ENCODE data around the gene ZNF460. TPM values are rescaled to one million over a fixed set of nuclear protein-coding genes. Genes with fewer than 3 reads are reported as not detected.

ZNF460 gene
- polyA plus RNA-seq, 3 donors = 2.8 to 4.5 (median 3.5) TPM

DNA sequence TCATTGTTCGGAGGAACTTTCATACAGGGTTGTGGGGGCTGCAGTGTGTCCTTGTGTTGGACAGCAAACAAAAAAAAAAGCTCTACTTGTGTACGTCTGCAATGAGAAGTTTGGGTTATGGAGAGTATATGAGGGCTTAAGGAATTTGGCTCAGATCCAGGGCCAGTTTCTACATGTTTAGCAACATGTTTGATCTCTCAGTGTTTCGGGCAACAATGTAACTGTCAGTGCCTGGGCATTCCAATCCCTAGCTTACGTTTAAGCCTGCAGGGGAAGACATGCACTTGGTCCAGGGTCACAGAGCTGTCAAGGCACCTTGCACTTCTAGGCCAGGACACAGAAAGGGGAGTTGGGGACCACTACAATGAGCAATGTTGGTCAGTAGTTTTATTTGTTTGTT, 53.9 kb downstream of the ZNF460 start:
- intact Hi-C loops (cut with micrococcal nuclease) = no loop called here

GRCh38 chr19:57338877-57339276, 58.6 kb downstream of the ZNF460 start:
- H3K79me2 ChIP-seq (ENCODE audit: insufficient read depth, low read length) = no peaks in the 10 kb centered on the region
- no peak overlapping the region for H3K4me2 ChIP-seq (replicated peaks; ENCODE audit: extremely low read depth, low read length, poor library complexity, severe bottlenecking)
- Mint-ChIP-seq H3K4me1 (no peaks in the 10 kb centered on the region), H3K27ac (no peak overlapping the region), H3K4me3 (no peak overlapping the region), H3K36me3 (peaks cover 0 to 5% of the 10 kb centered on the region in 2 donors), H3K27me3 (ENCODE audit: low read depth in 3 of 3) (peaks cover 0 to 3% (median 2%) of the 10 kb centered on the region in 3 donors), H3K9me3 (peaks cover 5 to 39% (median 21%) of the 10 kb centered on the region in 7 donors)
- TF ChIP-seq CTCF (IDR thresholded peaks at IDR 0.05) = no peak
- WGBS (ENCODE audit: insufficient coverage) = 90% methylated on average over 2 of the region's 3 CpGs
- no peak overlapping the region for H3K9ac ChIP-seq (ENCODE audit: insufficient read depth, low read length, poor library complexity, severe bottlenecking)
- H4K20me1 ChIP-seq (ENCODE audit: insufficient read depth, low read length) = no peaks in the 10 kb centered on the region
- DNase-seq = no peak
- peaks cover 3 to 6% of the 10 kb centered on the region in 2 donors for H3K27me3 ChIP-seq (ENCODE audit: control insufficient read depth in 2 of 2, insufficient read depth in 2 of 2, low read length in 2 of 2)
- H3K36me3 ChIP-seq (replicated peaks in 1 of 2; ENCODE audit: control insufficient read depth in 1 of 2, insufficient read depth in 2 of 2, low read length in 2 of 2) = no peaks in the 10 kb centered on the region
- H3K4me1 ChIP-seq (ENCODE audit: control insufficient read depth in 1 of 2, insufficient read depth in 2 of 2, low read length in 2 of 2) = no peaks in the 10 kb centered on the region
- intact Hi-C loops (cut with micrococcal nuclease) = no loop called here
- no peak overlapping the region for H2AFZ ChIP-seq (ENCODE audit: insufficient read depth, low read depth, low read length, poor library complexity, severe bottlenecking)
- H3K9me3 ChIP-seq (replicated peaks in 1 of 2; ENCODE audit: control insufficient read depth in 1 of 2, insufficient read depth in 1 of 2, low read length in 2 of 2) = no peaks in the 10 kb centered on the region
- no peak overlapping the region for H3K4me3 ChIP-seq (replicated peaks in 1 of 3; ENCODE audit: low read depth in 2 of 3, low read length in 3 of 3)
- H3K27ac ChIP-seq (ENCODE audit: low read depth in 1 of 2, low read length in 2 of 2) = no peak overlapping the region

More for the DNA sequence above, 53.9 kb downstream of the ZNF460 start:
- Mint-ChIP-seq H3K4me3 (no peak overlapping the region), H3K4me1 (no peaks in the 10 kb centered on the region), H3K9me3 (peaks cover 6 to 55% (median 36%) of the 10 kb centered on the region in 7 donors), H3K36me3 (peaks cover 4 to 11% of the 10 kb centered on the region in 2 donors), H3K27me3 (ENCODE audit: low read depth in 3 of 3) (peaks cover 0 to 2% (median 0%) of the 10 kb centered on the region in 3 donors), H3K27ac (no peak overlapping the region)
- H3K9ac ChIP-seq (ENCODE audit: insufficient read depth, low read length, poor library complexity, severe bottlenecking) = no peak overlapping the region
- H3K9me3 ChIP-seq (replicated peaks in 1 of 2; ENCODE audit: control insufficient read depth in 1 of 2, insufficient read depth in 1 of 2, low read length in 2 of 2) = peaks cover 16 to 23% of the 10 kb centered on the region in 2 donors
- H3K27ac ChIP-seq (ENCODE audit: low read depth in 1 of 2, low read length in 2 of 2) = no peak overlapping the region
- H3K4me2 ChIP-seq (replicated peaks; ENCODE audit: extremely low read depth, low read length, poor library complexity, severe bottlenecking) = no peak overlapping the region
- H2AFZ ChIP-seq (ENCODE audit: insufficient read depth, low read depth, low read length, poor library complexity, severe bottlenecking) = no peak overlapping the region
- 91% methylated on average over 4 of the region's 4 CpGs for WGBS (ENCODE audit: insufficient coverage)
- no peak overlapping the region for H3K4me3 ChIP-seq (replicated peaks in 1 of 3; ENCODE audit: low read depth in 2 of 3, low read length in 3 of 3)
- peaks cover 0 to 12% of the 10 kb centered on the region in 2 donors for H3K36me3 ChIP-seq (replicated peaks in 1 of 2; ENCODE audit: control insufficient read depth in 1 of 2, insufficient read depth in 2 of 2, low read length in 2 of 2)
- H4K20me1 ChIP-seq (ENCODE audit: insufficient read depth, low read length) = no peaks in the 10 kb centered on the region
- H3K79me2 ChIP-seq (ENCODE audit: insufficient read depth, low read length) = no peaks in the 10 kb centered on the region
- TF ChIP-seq CTCF (IDR thresholded peaks at IDR 0.05) = no peak
- DNase-seq = no peak
- H3K4me1 ChIP-seq (ENCODE audit: control insufficient read depth in 1 of 2, insufficient read depth in 2 of 2, low read length in 2 of 2) = no peaks in the 10 kb centered on the region
- no peaks in the 10 kb centered on the region for H3K27me3 ChIP-seq (ENCODE audit: control insufficient read depth in 2 of 2, insufficient read depth in 2 of 2, low read length in 2 of 2)
